K562 (cell line): ENCODE data around the gene OGDH. TPM values are rescaled to one million over a fixed set of nuclear protein-coding genes. Genes with fewer than 3 reads are reported as not detected.

ENCODE experiments used
- CBFB ChIP-seq: sonication (generic); formaldehyde crosslinking; IDR thresholded peaks from 2 replicates; pipeline ENCODE4 v1.4.0; 2020; ENCODE audit warnings: mild to moderate bottlenecking, missing genetic modification reagents
- CBX3 ChIP-seq, 2 experiments: IDR thresholded peaks; 1 replicate in 1 of 2; 2 replicates in 1 of 2; pipeline ENCODE4 v1.6.1; 2012; ENCODE audit warnings: inconsistent platforms in 2 of 2, low read length in 2 of 2, borderline replicate concordance in 1 of 2, control low read depth in 1 of 2
- HMG20B ChIP-seq: fragments of 250-450 bp; sonication (Bioruptor Pico); IDR thresholded peaks from 2 replicates; pipeline ENCODE4 v1.5.0; 2021; ENCODE audit warnings: mild to moderate bottlenecking
- KLF16 ChIP-seq: IDR thresholded peaks from 2 replicates; pipeline ENCODE4 v1.6.1; 2016; ENCODE audit warnings: antibody characterized with exemption
- MIER1 ChIP-seq: fragments of 450-650 bp; IDR thresholded peaks from 2 replicates; pipeline ENCODE4 v1.6.1; 2016; ENCODE audit warnings: antibody characterized with exemption, mild to moderate bottlenecking, low read depth
- MXI1 ChIP-seq: IDR thresholded peaks from 2 replicates; pipeline ENCODE4 v1.6.1; 2011; ENCODE audit warnings: low read depth, mild to moderate bottlenecking, improper control_type of control experiment, low read length
- NFRKB ChIP-seq: fragments of 450-650 bp; IDR thresholded peaks from 2 replicates; pipeline ENCODE4 v1.6.1; 2016; ENCODE audit warnings: low read depth
- PCBP2 ChIP-seq: fragments of 200-400 bp; formaldehyde crosslinking; IDR thresholded peaks from 2 replicates; pipeline ENCODE4 v1.6.1; 2018; ENCODE audit warnings: low read length, low read depth, mild to moderate bottlenecking, moderate library complexity; ENCODE audit not compliant: poor library complexity, severe bottlenecking
- ZC3H4 ChIP-seq: sonication (generic); formaldehyde crosslinking; IDR thresholded peaks from 2 replicates; pipeline ENCODE4 v1.9.0; 2021; ENCODE audit warnings: missing genetic modification reagents, borderline replicate concordance
- polyA plus RNA-seq, 8 experiments: library from polyadenylated mRNA; depleted of rRNA in 4 of 8; stranded (reverse) in 5 of 8; unstranded in 3 of 8; fragments of >200 nt; fragmentation: Nextera tagmentation in 2 of 8; fragmentation: Illumina TruSeq in 1 of 8; extraction: Ambion mirVana in 2 of 8; extraction: Trizol in 1 of 8; gene quantifications; 2 replicates each; pipeline versions ENCODE4 v1.2.1 to v1.2.3, GENCODE V29; 2011 to 2014; ENCODE audit warnings: inconsistent platforms in 1 of 8, missing spikeins in 1 of 8
- total RNA-seq, 7 experiments: library from RNA; depleted of rRNA in 6 of 7; stranded (reverse); fragments of >200 nt in 6 of 7; fragmentation: Illumina TruSeq in 2 of 7; extraction: Trizol in 2 of 7; gene quantifications; 2 replicates each; pipeline versions ENCODE4 v1.2.1 to v1.2.3, GENCODE V29; 2011 to 2021; ENCODE audit warnings: low replicate concordance in 1 of 7
- TF ChIP-seq, protein P1 (sequence below), 3 experiments: fragments of 200-800 bp in 1 of 3; fragments of 250-450 bp in 1 of 3; fragments of 450-650 bp in 1 of 3; sonication (Bioruptor Pico) in 1 of 3; sonication (Bioruptor generic) in 1 of 3; formaldehyde crosslinking in 1 of 3; IDR thresholded peaks; 2 replicates each; pipeline versions ENCODE4 v1.6.1 to v1.8.0; 2016 to 2022; ENCODE audit warnings: mild to moderate bottlenecking in 2 of 3, missing genetic modification characterization in 2 of 3, missing compliant biosample characterization in 1 of 3, moderate library complexity in 1 of 3
- TF ChIP-seq, protein P2 (sequence below), 2 experiments: IDR thresholded peaks; 2 replicates each; pipeline ENCODE4 v1.6.1; 2011; ENCODE audit warnings: borderline replicate concordance in 1 of 2, control low read depth in 1 of 2, low read depth in 1 of 2, low read length in 1 of 2, mild to moderate bottlenecking in 1 of 2, mixed read lengths in 1 of 2, moderate library complexity in 1 of 2; ENCODE audit not compliant: insufficient read depth in 1 of 2, insufficient read length in 1 of 2, poor library complexity in 1 of 2, severe bottlenecking in 1 of 2; ENCODE audit errors: extremely low read depth in 1 of 2
- TF ChIP-seq, protein P3 (sequence below): fragments of 250-450 bp; sonication (Bioruptor Pico); IDR thresholded peaks from 2 replicates; pipeline ENCODE4 v1.9.0; 2021; ENCODE audit warnings: mild to moderate bottlenecking
- TF ChIP-seq, protein P4 (sequence below): fragments of 250-450 bp; sonication (Bioruptor Pico); IDR thresholded peaks from 2 replicates; pipeline ENCODE4 v1.4.0; 2020; ENCODE audit warnings: mild to moderate bottlenecking
- TF ChIP-seq, protein P5 (sequence below): fragments of 150-350 bp; IDR thresholded peaks from 2 replicates; pipeline ENCODE4 v1.6.1; 2014; ENCODE audit warnings: low read depth, mild to moderate bottlenecking, low read length, borderline replicate concordance

Gene OGDH
- total and polyA plus RNA-seq, 9 of the 15 experiments (the other 6 are each of a cell fraction or from before 2014, with no cell fraction given): 3.1 to 80.3 (median 23.5) TPM

DNA sequence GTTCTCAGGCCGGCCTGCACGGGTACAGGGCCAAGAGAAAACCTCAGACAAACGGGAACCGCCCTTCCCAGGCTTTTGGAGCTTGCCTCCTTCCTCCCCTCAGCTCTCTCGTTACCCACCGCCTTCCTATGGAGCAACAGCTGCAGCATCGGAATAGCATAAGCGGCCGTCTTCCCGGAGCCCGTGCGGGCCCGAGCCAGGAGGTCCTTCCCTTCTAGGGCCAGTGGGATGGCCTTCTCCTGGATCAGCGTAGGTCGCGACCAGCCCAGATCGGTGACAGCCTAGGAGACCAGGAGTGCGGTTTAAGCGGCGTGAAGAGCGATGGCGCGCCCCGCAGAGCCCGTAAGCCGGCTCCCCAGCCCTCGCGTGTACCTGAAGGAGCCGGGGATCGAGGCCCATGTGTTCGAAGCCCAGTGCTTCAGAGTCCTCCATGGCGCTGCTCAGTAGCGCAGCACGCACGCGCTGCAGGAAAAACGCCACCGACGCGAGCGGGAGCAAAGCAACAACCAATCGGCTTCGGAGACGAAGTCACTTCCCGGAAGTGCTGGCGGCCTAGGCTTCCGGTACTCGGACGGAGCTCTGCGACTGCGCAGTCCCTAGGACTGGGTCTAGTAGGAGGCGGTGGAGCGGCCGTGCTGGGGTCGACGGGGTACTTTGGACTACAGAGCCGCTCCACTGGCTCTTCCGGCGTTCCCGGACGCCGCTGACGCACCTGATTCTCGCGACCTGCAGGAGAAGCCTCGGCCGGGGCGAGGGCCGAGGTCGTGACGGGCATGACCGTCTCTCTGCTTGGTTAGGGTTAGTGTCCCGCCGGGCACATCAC, 32.8 kb upstream of the OGDH start, which contains the start of gene DDX56 (continued):
- TF ChIP-seq, protein P1, sequence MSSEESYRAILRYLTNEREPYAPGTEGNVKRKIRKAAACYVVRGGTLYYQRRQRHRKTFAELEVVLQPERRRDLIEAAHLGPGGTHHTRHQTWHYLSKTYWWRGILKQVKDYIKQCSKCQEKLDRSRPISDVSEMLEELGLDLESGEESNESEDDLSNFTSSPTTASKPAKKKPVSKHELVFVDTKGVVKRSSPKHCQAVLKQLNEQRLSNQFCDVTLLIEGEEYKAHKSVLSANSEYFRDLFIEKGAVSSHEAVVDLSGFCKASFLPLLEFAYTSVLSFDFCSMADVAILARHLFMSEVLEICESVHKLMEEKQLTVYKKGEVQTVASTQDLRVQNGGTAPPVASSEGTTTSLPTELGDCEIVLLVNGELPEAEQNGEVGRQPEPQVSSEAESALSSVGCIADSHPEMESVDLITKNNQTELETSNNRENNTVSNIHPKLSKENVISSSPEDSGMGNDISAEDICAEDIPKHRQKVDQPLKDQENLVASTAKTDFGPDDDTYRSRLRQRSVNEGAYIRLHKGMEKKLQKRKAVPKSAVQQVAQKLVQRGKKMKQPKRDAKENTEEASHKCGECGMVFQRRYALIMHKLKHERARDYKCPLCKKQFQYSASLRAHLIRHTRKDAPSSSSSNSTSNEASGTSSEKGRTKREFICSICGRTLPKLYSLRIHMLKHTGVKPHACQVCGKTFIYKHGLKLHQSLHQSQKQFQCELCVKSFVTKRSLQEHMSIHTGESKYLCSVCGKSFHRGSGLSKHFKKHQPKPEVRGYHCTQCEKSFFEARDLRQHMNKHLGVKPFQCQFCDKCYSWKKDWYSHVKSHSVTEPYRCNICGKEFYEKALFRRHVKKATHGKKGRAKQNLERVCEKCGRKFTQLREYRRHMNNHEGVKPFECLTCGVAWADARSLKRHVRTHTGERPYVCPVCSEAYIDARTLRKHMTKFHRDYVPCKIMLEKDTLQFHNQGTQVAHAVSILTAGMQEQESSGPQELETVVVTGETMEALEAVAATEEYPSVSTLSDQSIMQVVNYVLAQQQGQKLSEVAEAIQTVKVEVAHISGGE (CRISPR knock-in tag; IDR thresholded peaks at IDR 0.05): peak in 1 of 3 experiments; percentile 79; a peak in 2 of 6 replicates
- TF ChIP-seq, protein P2, sequence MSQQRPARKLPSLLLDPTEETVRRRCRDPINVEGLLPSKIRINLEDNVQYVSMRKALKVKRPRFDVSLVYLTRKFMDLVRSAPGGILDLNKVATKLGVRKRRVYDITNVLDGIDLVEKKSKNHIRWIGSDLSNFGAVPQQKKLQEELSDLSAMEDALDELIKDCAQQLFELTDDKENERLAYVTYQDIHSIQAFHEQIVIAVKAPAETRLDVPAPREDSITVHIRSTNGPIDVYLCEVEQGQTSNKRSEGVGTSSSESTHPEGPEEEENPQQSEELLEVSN (IDR thresholded peaks at IDR 0.05; ENCODE audit: borderline replicate concordance in 1 of 2, extremely low read depth in 1 of 2, insufficient read depth in 1 of 2, insufficient read length in 1 of 2, low read depth in 1 of 2, low read length in 1 of 2, poor library complexity in 1 of 2, severe bottlenecking in 1 of 2): peak; percentile 96 to 98
- no peak for TF ChIP-seq HMG20B
- TF ChIP-seq, protein P3, sequence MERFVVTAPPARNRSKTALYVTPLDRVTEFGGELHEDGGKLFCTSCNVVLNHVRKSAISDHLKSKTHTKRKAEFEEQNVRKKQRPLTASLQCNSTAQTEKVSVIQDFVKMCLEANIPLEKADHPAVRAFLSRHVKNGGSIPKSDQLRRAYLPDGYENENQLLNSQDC (CRISPR knock-in tag): peak; percentile 48; the same call in 1 of the 2 replicates
- peak; percentile 36; the same call in 1 of the 2 replicates for TF ChIP-seq CBFB
- TF ChIP-seq MXI1: peak; percentile 63
- TF ChIP-seq, protein P4, sequence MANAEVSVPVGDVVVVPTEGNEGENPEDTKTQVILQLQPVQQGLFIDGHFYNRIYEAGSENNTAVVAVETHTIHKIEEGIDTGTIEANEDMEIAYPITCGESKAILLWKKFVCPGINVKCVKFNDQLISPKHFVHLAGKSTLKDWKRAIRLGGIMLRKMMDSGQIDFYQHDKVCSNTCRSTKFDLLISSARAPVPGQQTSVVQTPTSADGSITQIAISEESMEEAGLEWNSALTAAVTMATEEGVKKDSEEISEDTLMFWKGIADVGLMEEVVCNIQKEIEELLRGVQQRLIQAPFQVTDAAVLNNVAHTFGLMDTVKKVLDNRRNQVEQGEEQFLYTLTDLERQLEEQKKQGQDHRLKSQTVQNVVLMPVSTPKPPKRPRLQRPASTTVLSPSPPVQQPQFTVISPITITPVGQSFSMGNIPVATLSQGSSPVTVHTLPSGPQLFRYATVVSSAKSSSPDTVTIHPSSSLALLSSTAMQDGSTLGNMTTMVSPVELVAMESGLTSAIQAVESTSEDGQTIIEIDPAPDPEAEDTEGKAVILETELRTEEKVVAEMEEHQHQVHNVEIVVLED: peak; percentile 77
- peak in 1 of 2 experiments; percentile 91; a peak in 2 of 3 replicates for TF ChIP-seq CBX3 (IDR thresholded peaks at IDR 0.05; ENCODE audit: borderline replicate concordance in 1 of 2, low read length in 2 of 2)
- TF ChIP-seq MIER1: no peak
- TF ChIP-seq ZC3H4 (CRISPR knock-in tag): no peak
- no peak for TF ChIP-seq KLF16
- TF ChIP-seq NFRKB: peak; percentile 65
- TF ChIP-seq, protein P5, sequence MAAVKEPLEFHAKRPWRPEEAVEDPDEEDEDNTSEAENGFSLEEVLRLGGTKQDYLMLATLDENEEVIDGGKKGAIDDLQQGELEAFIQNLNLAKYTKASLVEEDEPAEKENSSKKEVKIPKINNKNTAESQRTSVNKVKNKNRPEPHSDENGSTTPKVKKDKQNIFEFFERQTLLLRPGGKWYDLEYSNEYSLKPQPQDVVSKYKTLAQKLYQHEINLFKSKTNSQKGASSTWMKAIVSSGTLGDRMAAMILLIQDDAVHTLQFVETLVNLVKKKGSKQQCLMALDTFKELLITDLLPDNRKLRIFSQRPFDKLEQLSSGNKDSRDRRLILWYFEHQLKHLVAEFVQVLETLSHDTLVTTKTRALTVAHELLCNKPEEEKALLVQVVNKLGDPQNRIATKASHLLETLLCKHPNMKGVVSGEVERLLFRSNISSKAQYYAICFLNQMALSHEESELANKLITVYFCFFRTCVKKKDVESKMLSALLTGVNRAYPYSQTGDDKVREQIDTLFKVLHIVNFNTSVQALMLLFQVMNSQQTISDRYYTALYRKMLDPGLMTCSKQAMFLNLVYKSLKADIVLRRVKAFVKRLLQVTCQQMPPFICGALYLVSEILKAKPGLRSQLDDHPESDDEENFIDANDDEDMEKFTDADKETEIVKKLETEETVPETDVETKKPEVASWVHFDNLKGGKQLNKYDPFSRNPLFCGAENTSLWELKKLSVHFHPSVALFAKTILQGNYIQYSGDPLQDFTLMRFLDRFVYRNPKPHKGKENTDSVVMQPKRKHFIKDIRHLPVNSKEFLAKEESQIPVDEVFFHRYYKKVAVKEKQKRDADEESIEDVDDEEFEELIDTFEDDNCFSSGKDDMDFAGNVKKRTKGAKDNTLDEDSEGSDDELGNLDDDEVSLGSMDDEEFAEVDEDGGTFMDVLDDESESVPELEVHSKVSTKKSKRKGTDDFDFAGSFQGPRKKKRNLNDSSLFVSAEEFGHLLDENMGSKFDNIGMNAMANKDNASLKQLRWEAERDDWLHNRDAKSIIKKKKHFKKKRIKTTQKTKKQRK: 0 out of 2 replicates have a peak, but pooled peaks have one; percentile 15
- TF ChIP-seq PCBP2: no peak
